Measurements from ENCODE around the gene CIAPIN1. TPM values are rescaled to one million over a fixed set of nuclear protein-coding genes. Genes with fewer than 3 reads are reported as not detected.

The CIAPIN1 gene
- total RNA-seq, 1 experiment from 2014 or later: 68.5 TPM

- no peak for TF ChIP-seq EGR1 (IDR thresholded peaks at IDR 0.05; ENCODE audit: low read depth)
- no peak for TF ChIP-seq POLR2A (IDR thresholded peaks at IDR 0.05; ENCODE audit: borderline replicate concordance, extremely low read depth, insufficient read depth, insufficient read length)
- TF ChIP-seq EZH2phosphoT487 (IDR thresholded peaks at IDR 0.05; ENCODE audit: borderline replicate concordance): no peak
- no peak for TF ChIP-seq CTCF (IDR thresholded peaks at IDR 0.05 in 2 of 3, conservative IDR thresholded peaks at IDR 0.05 in 1 of 3; ENCODE audit: borderline replicate concordance in 1 of 3, insufficient read depth in 1 of 3, low read depth in 2 of 3, low read length in 2 of 3)
- TF ChIP-seq SRF (IDR thresholded peaks at IDR 0.05; ENCODE audit: low read depth): no peak
- Histone ChIP-seq H3K27me3 (ENCODE audit: insufficient read depth, low read length) (0 out of 2 replicates have a peak, but pooled peaks cover 3% of the 10 kb centered on the region), H3K9ac (ENCODE audit: low read length) (no peak overlapping the region), H3K36me3 (ENCODE audit: control insufficient read depth in 1 of 2, insufficient read depth in 2 of 2, low read length in 2 of 2) (no peaks in the 10 kb centered on the region), H2AFZ (ENCODE audit: low read depth, low read length, poor library complexity, severe bottlenecking) (no peak overlapping the region), H3K4me1 (ENCODE audit: control insufficient read depth in 1 of 2, insufficient read depth in 2 of 2, low read length in 2 of 2) (peaks cover 0 to 17% of the 10 kb centered on the region in 2 experiments; a peak in 2 of 4 replicates), H3K9me3 (ENCODE audit: control insufficient read depth in 1 of 2, insufficient read depth in 1 of 2, low read depth in 1 of 2, low read length in 2 of 2) (no peaks in the 10 kb centered on the region), H3K4me3 (replicated peaks in 1 of 2; ENCODE audit: low read depth in 1 of 2, low read length in 2 of 2) (no peak overlapping the region), H3K9me2 (ENCODE audit: insufficient read depth) (no peaks in the 10 kb centered on the region), H3K4me2 (ENCODE audit: low read length) (peak overlapping the region; percentile 16; the same call in 1 of the 2 replicates), H4K20me1 (ENCODE audit: insufficient read depth) (no peaks in the 10 kb centered on the region), H3K79me2 (ENCODE audit: insufficient read depth, low read length) (no peaks in the 10 kb centered on the region), H3K27ac (ENCODE audit: low read depth, low read length) (no peak overlapping the region)
- CTCF ChIA-PET: no interaction called here
- RAD21 ChIA-PET (ENCODE audit: low non-redundant PET in 1 of 2, low total read pairs in 2 of 2, uncharacterized antibody in 2 of 2, unreplicated experiment in 2 of 2): no interaction called here
- ATAC-seq (no peak), DNase-seq (ENCODE audit: low read depth, low spot score) (no peak)
- BruUV-seq (replicated peaks): no TSS peak
- POLR2A ChIA-PET: no interaction called here
- intact Hi-C loops (cut with micrococcal nuclease): no loop called here
Measured at GRCh38 chr16:57384248-57385070, 62.7 kb downstream of the CIAPIN1 start.
